AG04449 (cell line): ENCODE measurements around the gene C14orf93.

ENCODE experiments used
- CTCF ChIA-PET: fragments of 350-600 bp; formaldehyde crosslinking; extraction: SDS; loops from one replicate; lab custom pipeline; 2021; ENCODE audit warnings: antibody characterized with exemption; lab: Yijun Ruan, JAX
- POLR2A ChIA-PET: fragments of 400-600, 350-600 bp; formaldehyde crosslinking; extraction: SDS; loops from one replicate; lab custom pipeline; 2020; ENCODE audit warnings: antibody characterized with exemption, inconsistent platforms; lab: Yijun Ruan, JAX
- DNase-seq: peaks from one replicate; pipeline ENCODE4 v3.0.0-alpha.2; 2010; ENCODE audit warnings: low read depth, low spot score
- H3K4me3 ChIP-seq: 2 replicates; pipeline ENCODE4 v1.5.1; 2011; ENCODE audit warnings: low read depth, mild to moderate bottlenecking, control low read depth, low read length
- TF ChIP-seq, protein P1 (sequence below): IDR thresholded peaks from one replicate; pipeline ENCODE4 v1.5.1; 2011; ENCODE audit warnings: mild to moderate bottlenecking, moderate library complexity, low read length, control low read depth, inconsistent platforms; ENCODE audit not compliant: insufficient read depth; ENCODE audit errors: missing control alignments

C14orf93 gene

DNA sequence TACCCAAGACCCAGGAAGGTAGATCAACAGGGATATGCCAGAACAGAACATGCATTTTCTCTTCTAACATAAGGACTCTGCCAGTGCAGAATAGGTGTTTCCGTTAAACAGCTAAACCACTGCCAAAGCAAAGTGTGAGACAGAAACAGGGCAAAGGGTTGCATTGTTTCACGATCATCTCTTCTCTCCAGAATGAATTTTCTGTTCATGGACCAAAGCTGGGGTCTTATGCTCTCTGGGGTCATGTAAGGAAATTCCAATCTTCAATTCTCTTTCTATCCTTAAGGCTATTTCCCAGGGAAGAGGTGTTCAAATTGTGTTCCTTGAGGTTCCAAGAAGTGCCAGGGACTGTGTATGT, 13.8 kb upstream of the C14orf93 start:
- TF ChIP-seq, protein P1, sequence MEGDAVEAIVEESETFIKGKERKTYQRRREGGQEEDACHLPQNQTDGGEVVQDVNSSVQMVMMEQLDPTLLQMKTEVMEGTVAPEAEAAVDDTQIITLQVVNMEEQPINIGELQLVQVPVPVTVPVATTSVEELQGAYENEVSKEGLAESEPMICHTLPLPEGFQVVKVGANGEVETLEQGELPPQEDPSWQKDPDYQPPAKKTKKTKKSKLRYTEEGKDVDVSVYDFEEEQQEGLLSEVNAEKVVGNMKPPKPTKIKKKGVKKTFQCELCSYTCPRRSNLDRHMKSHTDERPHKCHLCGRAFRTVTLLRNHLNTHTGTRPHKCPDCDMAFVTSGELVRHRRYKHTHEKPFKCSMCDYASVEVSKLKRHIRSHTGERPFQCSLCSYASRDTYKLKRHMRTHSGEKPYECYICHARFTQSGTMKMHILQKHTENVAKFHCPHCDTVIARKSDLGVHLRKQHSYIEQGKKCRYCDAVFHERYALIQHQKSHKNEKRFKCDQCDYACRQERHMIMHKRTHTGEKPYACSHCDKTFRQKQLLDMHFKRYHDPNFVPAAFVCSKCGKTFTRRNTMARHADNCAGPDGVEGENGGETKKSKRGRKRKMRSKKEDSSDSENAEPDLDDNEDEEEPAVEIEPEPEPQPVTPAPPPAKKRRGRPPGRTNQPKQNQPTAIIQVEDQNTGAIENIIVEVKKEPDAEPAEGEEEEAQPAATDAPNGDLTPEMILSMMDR = no peak
- H3K4me3 ChIP-seq = no peak overlapping the region
- ChIA-PET POLR2A (interaction anchor here (1.5 to 3.1 kb wide), 2 partner anchors 11 to 17 kb away, joined by 3 to 13 read pairs; no protein-coding TSS in a partner anchor), CTCF (interaction anchor here (0.8 to 3.2 kb wide), 12 partner anchors 10 to 467 kb away, joined by 3 to 15 read pairs (median 4); partner anchors contain the start of gene AJUBA)
- no peak for DNase-seq

DNA sequence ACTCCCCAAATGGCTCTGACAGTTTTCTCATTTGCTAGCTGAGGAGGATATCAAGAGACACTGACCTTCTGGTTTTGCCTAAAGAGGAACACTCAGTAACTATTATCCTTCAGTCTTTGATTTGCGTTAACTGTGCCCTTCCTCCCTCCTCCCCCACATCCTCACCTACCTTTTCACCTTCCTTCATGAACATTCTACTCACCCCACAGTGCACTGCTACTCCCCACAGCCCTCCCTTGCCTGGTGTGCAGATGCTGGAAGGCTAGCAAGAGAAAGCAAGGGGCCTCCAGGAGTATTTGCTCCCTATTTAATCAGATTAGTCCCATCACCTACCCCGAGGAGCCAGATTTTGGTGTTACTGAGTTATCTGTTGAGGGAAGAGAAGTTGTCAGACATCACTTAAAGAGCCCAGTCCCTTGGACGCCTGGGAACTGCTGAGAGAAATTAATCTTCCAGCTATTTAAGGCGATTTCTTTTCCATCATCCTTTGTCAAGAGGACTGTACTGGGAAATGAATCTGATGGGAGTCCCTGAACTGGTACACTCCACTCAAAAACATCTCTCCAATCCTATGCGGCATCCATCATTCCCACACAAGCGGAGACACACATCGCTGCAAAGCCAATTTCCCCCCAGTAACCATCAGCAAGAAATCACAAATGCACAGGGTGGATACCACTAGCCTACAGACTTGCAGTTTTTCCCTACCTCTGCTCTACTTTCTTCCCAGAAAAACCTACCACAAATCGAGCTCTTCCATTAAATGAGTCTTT, 13.3 kb upstream of the C14orf93 start:
- TF ChIP-seq, protein P1 = no peak
- DNase-seq = no peak
- no peak overlapping the region for H3K4me3 ChIP-seq
- ChIA-PET POLR2A (interaction anchor here (1.5 to 3.1 kb wide), 2 partner anchors 11 to 16 kb away, joined by 3 to 13 read pairs; no protein-coding TSS in a partner anchor), CTCF (interaction anchor here (0.8 to 3.2 kb wide), 11 partner anchors 11 to 466 kb away, joined by 3 to 15 read pairs (median 6); partner anchors contain the start of gene CDH24)

DNA sequence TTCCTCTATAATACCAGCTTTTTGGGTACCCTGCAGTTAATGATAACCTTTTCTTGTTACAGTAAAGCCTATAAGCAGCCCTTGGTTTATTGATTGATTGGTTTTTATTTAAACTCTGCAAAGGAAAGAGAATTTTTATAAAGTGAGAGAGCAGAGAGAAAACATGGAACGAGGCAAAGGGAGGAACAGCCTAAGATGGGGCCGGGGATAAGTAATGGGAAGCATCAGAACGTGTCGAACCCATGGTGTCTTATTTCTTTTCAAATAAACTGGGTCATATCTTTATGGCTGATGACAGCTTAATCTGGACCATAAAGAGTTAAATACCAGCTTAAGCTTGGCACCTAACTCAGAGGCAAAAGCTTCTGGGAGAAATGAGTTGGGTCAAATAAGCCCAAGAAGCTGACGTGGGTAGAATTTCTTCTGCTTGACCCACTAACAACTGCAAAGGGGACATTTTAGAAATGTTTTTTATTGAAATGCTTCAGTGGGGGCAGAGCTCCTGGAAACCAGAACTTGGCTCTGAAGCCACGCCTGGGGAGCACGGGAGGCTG, 12.0 kb upstream of the C14orf93 start:
- ChIA-PET CTCF (interaction anchor here (0.8 to 2.8 kb wide), 8 partner anchors 9 to 47 kb away, joined by 4 to 12 read pairs (median 5); partner anchors contain the start of gene CDH24), POLR2A (no interaction called here)
- no peak overlapping the region for H3K4me3 ChIP-seq
- TF ChIP-seq, protein P1 = no peak
- DNase-seq = no peak

DNA sequence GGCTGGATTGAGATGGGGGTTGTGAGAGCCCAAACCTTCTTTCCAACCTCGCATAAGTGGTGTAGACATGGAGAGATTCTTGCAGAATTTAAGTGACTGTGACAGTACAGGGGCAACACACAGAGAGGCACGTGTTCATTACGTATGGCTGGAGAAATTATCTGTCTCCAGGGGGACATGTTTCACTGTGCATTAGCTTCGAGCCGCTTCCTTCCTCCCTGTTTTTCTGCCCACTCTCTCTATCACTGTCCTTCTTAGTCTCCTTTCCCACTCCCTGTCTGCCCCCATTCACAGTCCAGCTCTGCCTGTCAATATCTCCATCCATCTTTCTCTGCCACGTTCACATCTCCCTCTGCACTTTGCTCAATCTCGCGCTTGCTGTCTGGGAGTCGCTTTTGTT, 11.5 kb upstream of the C14orf93 start:
- CTCF ChIA-PET = interaction anchor here (0.9 to 2.8 kb wide), 5 partner anchors 10 to 48 kb away, joined by 3 to 12 read pairs (median 4); partner anchors contain the start of gene CDH24
- TF ChIP-seq, protein P1 = no peak
- no peak for DNase-seq
- no peak overlapping the region for H3K4me3 ChIP-seq
- POLR2A ChIA-PET = no interaction called here

DNA sequence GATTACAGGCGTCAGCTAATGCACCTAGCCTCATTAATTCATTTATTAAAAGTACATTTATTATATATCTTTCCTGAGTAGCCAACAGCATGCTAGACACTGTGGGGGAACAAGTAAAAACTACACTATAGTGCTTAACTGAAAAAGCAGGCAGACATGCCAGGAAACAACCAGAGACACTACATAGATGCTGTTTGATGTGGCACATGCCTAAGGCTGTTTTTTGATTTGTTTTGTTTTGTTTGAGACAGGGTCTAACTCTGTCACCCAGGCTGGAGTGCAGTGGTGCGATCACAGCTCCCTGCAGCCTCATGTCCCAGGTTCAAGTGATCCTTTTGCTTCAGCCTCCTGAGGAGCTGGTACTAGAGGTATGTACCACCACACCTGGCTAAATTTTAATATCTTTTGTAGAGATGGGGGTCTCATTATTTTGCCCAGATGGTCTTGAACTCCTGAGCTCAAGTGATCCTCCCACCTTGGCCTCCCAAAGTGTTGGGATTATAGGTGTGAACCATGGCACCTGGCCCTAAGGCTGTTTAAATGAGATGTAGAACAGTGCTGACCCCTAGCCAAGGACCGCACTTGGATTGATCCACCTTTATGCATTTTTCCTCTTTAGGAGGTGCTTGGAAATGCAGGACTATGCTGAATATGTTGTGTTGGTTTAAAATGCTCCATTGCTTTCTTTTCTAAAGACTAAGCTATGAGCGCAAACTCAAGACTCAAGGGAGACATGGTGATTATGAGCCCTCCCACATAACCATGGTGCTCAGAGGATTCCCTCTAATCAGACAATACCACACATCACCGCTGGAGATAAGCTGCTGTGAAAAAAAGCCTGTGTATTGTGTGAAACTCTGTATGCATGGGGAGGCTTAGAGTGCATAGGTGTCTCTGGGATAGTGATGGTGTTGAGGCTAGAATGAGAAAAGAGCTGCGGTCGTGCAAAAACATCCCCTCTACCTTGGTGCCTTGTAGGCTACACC, 10.5 kb upstream of the C14orf93 start:
- ChIA-PET CTCF (interaction anchor here (0.9 to 2.8 kb wide), 5 partner anchors 11 to 49 kb away, joined by 3 to 12 read pairs (median 5); partner anchors contain the start of gene CDH24), POLR2A (no interaction called here)
- no peak for DNase-seq
- no peak overlapping the region for H3K4me3 ChIP-seq
- TF ChIP-seq, protein P1 = no peak
